GM12865 (cell line): ENCODE data around the gene BTBD1.
"Not testable (repeated sequence)": the region's sequence is repeated elsewhere in the genome, so short reads cannot be mapped to it uniquely, and the experiment has no call there.

Source experiments
- DNase-seq: peaks from one replicate; pipeline ENCODE4 v3.0.0; 2010; ENCODE audit warnings: low read depth
- H3K4me3 ChIP-seq: 2 replicates; pipeline ENCODE4 v1.5.1; 2011; ENCODE audit warnings: mild to moderate bottlenecking, low read depth, low read length, control low read depth
- CTCF ChIP-seq: IDR thresholded peaks from 2 replicates; pipeline ENCODE4 v1.5.1; 2011; ENCODE audit warnings: low read length, control low read depth, low read depth, inconsistent platforms; ENCODE audit not compliant: insufficient read depth; ENCODE audit errors: missing control alignments

The BTBD1 gene

GRCh38 chr15:83011271-83012075 lies 55.6 kb downstream of the BTBD1 start, which contains the start of gene C15orf40:
Gene C15orf40, minus strand, starts transcription at chr15:83011639. Its CDS starts 32 bp downstream, at chr15:83011607.
- peak; percentile 97 for DNase-seq
- peak within 1 kb of the TSS; percentile 94 for H3K4me3 ChIP-seq
- peak; percentile 71 for TF ChIP-seq CTCF

GRCh38 chr15:83010709-83011270 lies 56.3 kb downstream of the BTBD1 start:
- peak; percentile 92 for DNase-seq
- peak overlapping the region; percentile 94 for H3K4me3 ChIP-seq
- peak; percentile 93 for TF ChIP-seq CTCF

- not testable (repeated sequence) for H3K4me3 ChIP-seq, DNase-seq
Observed at GRCh38 chr15:83000672-83001031, 66.4 kb downstream of the BTBD1 start.

GRCh38 chr15:82999905-83000671 lies 67.0 kb downstream of the BTBD1 start:
- H3K4me3 ChIP-seq: no peak overlapping the region
- DNase-seq: peak; percentile 71
- peak; percentile 51 for TF ChIP-seq CTCF

GRCh38 chr15:82999426-82999825 lies 67.6 kb downstream of the BTBD1 start:
- no peak for DNase-seq
- no peak for TF ChIP-seq CTCF
- no peak overlapping the region for H3K4me3 ChIP-seq

GRCh38 chr15:82995938-82996337 lies 71.1 kb downstream of the BTBD1 start:
- no peak for DNase-seq
- no peak overlapping the region for H3K4me3 ChIP-seq

More at GRCh38 chr15:82995938-82996337, 71.1 kb downstream of the BTBD1 start:
- TF ChIP-seq CTCF: no peak
